Measurements from ENCODE around the gene TICAM2.
A peak's percentile ranks its signal among the peaks of the same experiment; 100 is the strongest.

Gene TICAM2

GRCh38 chr5:115549154-115549553, 53.1 kb downstream of the TICAM2 start:
- no peak overlapping the region for H3K27ac Mint-ChIP-seq
- CTCF ChIA-PET: no interaction called here

GRCh38 chr5:115548683-115549082, 53.6 kb downstream of the TICAM2 start:
- Mint-ChIP-seq H3K9me3 (peaks cover 9% of the 10 kb centered on the region), H3K27ac (no peak overlapping the region), H3K4me1 (peaks cover 7% of the 10 kb centered on the region), H3K36me3 (peaks cover 13% of the 10 kb centered on the region), H3K27me3 (peaks cover 17% of the 10 kb centered on the region), H3K4me3 (no peak overlapping the region)
- CTCF ChIA-PET: no interaction called here
- DNase-seq: no peak

More at GRCh38 chr5:115549154-115549553, 53.1 kb downstream of the TICAM2 start:
- Mint-ChIP-seq H3K4me1 (peaks cover 7% of the 10 kb centered on the region), H3K36me3 (peaks cover 9% of the 10 kb centered on the region), H3K27me3 (peaks cover 17% of the 10 kb centered on the region), H3K9me3 (peaks cover 9% of the 10 kb centered on the region), H3K4me3 (no peak overlapping the region)
- no peak for DNase-seq

- H3K36me3 Mint-ChIP-seq: peaks cover 40% of the 10 kb centered on the region
- H3K27ac Mint-ChIP-seq: peak overlapping the region; percentile 99
- DNase-seq: no peak
- H3K9me3 Mint-ChIP-seq: peaks cover 9% of the 10 kb centered on the region
- peaks cover 37% of the 10 kb centered on the region for H3K4me1 Mint-ChIP-seq
- CTCF ChIA-PET: interaction anchor here (0.9 to 2.0 kb wide), 2 partner anchors 9 to 29 kb away, joined by 3 to 8 read pairs; no protein-coding TSS in a partner anchor
- H3K27me3 Mint-ChIP-seq: no peaks in the 10 kb centered on the region
- H3K4me3 Mint-ChIP-seq: peak overlapping the region; percentile 91
Measured at GRCh38 chr5:115545351-115545882, 56.9 kb downstream of the TICAM2 start.

- Mint-ChIP-seq H3K9me3 (peaks cover 9% of the 10 kb centered on the region), H3K4me3 (peak within 1 kb of the TSS; percentile 91), H3K27me3 (no peaks in the 10 kb centered on the region), H3K36me3 (peaks cover 47% of the 10 kb centered on the region), H3K4me1 (peaks cover 44% of the 10 kb centered on the region), H3K27ac (peak within 1 kb of the TSS; percentile 99)
- CTCF ChIA-PET: interaction anchor here (0.9 to 2.0 kb wide), 2 partner anchors 10 to 30 kb away, joined by 3 to 8 read pairs; no protein-coding TSS in a partner anchor
- DNase-seq: peak; percentile 97
Measured at GRCh38 chr5:115544436-115545350, 57.6 kb downstream of the TICAM2 start, which contains the start of gene FEM1C. Gene FEM1C (minus strand): TSS chr5:115544775. CDS start chr5:115543493, 1,282 bp downstream.

GRCh38 chr5:115544043-115544435, 58.2 kb downstream of the TICAM2 start:
- Mint-ChIP-seq H3K4me3 (peak overlapping the region; percentile 91), H3K4me1 (peaks cover 51% of the 10 kb centered on the region), H3K27ac (peak overlapping the region; percentile 99), H3K36me3 (peaks cover 53% of the 10 kb centered on the region), H3K9me3 (peaks cover 9% of the 10 kb centered on the region), H3K27me3 (no peaks in the 10 kb centered on the region)
- peak; percentile 70 for DNase-seq
- CTCF ChIA-PET: interaction anchor here (0.8 to 1.6 kb wide), 3 partner anchors 7 to 83 kb away, joined by 3 to 5 read pairs (median 3); no protein-coding TSS in a partner anchor

GRCh38 chr5:115543365-115544042, 58.8 kb downstream of the TICAM2 start:
- peaks cover 59% of the 10 kb centered on the region for H3K36me3 Mint-ChIP-seq
- H3K9me3 Mint-ChIP-seq: peaks cover 9% of the 10 kb centered on the region
- H3K4me3 Mint-ChIP-seq: peak overlapping the region; percentile 91
- H3K27ac Mint-ChIP-seq: peak overlapping the region; percentile 99
- H3K4me1 Mint-ChIP-seq: peaks cover 55% of the 10 kb centered on the region
- CTCF ChIA-PET: interaction anchor here (0.8 to 1.6 kb wide), 3 partner anchors 8 to 82 kb away, joined by 3 to 5 read pairs (median 3); no protein-coding TSS in a partner anchor
- peak; percentile 69 for DNase-seq
- no peaks in the 10 kb centered on the region for H3K27me3 Mint-ChIP-seq

GRCh38 chr5:115542651-115543364, 59.5 kb downstream of the TICAM2 start:
- Mint-ChIP-seq H3K36me3 (peaks cover 64% of the 10 kb centered on the region), H3K4me3 (peak overlapping the region; percentile 91), H3K9me3 (peaks cover 9% of the 10 kb centered on the region), H3K27ac (peak overlapping the region; percentile 99), H3K27me3 (no peaks in the 10 kb centered on the region), H3K4me1 (peaks cover 61% of the 10 kb centered on the region)
- DNase-seq: no peak
- CTCF ChIA-PET: interaction anchor here (1.3 to 1.6 kb wide), 2 partner anchors 9 to 32 kb away, joined by 3 to 5 read pairs; no protein-coding TSS in a partner anchor

- no peak for DNase-seq
- Mint-ChIP-seq H3K27me3 (no peaks in the 10 kb centered on the region), H3K4me3 (peak overlapping the region; percentile 91), H3K36me3 (peaks cover 68% of the 10 kb centered on the region), H3K9me3 (peaks cover 9% of the 10 kb centered on the region), H3K4me1 (peaks cover 64% of the 10 kb centered on the region), H3K27ac (no peak overlapping the region)
- CTCF ChIA-PET: no interaction called here
Measured at GRCh38 chr5:115542086-115542485, 60.2 kb downstream of the TICAM2 start.

GRCh38 chr5:115541611-115542010, 60.7 kb downstream of the TICAM2 start:
- Mint-ChIP-seq H3K9me3 (peaks cover 9% of the 10 kb centered on the region), H3K4me3 (peak overlapping the region; percentile 91), H3K36me3 (peaks cover 71% of the 10 kb centered on the region), H3K27me3 (no peaks in the 10 kb centered on the region), H3K27ac (no peak overlapping the region), H3K4me1 (peaks cover 69% of the 10 kb centered on the region)
- no peak for DNase-seq
- CTCF ChIA-PET: no interaction called here

- no peak for DNase-seq
- H3K27me3 Mint-ChIP-seq: no peaks in the 10 kb centered on the region
- CTCF ChIA-PET: no interaction called here
- peaks cover 66% of the 10 kb centered on the region for H3K36me3 Mint-ChIP-seq
- H3K9me3 Mint-ChIP-seq: no peaks in the 10 kb centered on the region
- no peak overlapping the region for H3K27ac Mint-ChIP-seq
- peaks cover 64% of the 10 kb centered on the region for H3K4me1 Mint-ChIP-seq
- no peak overlapping the region for H3K4me3 Mint-ChIP-seq
Measured at GRCh38 chr5:115535479-115536035, 66.7 kb downstream of the TICAM2 start.

GRCh38 chr5:115532517-115532916, 69.8 kb downstream of the TICAM2 start:
- H3K36me3 Mint-ChIP-seq: peaks cover 57% of the 10 kb centered on the region
- no peaks in the 10 kb centered on the region for H3K27me3 Mint-ChIP-seq
- no peaks in the 10 kb centered on the region for H3K9me3 Mint-ChIP-seq
- H3K4me3 Mint-ChIP-seq: no peak overlapping the region
- CTCF ChIA-PET: no interaction called here
- peaks cover 46% of the 10 kb centered on the region for H3K4me1 Mint-ChIP-seq
- no peak overlapping the region for H3K27ac Mint-ChIP-seq
- DNase-seq: no peak

GRCh38 chr5:115531787-115532367, 70.4 kb downstream of the TICAM2 start:
- Mint-ChIP-seq H3K27ac (no peak overlapping the region), H3K4me3 (no peak overlapping the region), H3K27me3 (no peaks in the 10 kb centered on the region), H3K9me3 (no peaks in the 10 kb centered on the region), H3K4me1 (peaks cover 40% of the 10 kb centered on the region), H3K36me3 (peaks cover 53% of the 10 kb centered on the region)
- no peak for DNase-seq
- CTCF ChIA-PET: no interaction called here

GRCh38 chr5:115531380-115531779, 70.9 kb downstream of the TICAM2 start:
- Mint-ChIP-seq H3K27ac (no peak overlapping the region), H3K4me3 (no peak overlapping the region), H3K27me3 (no peaks in the 10 kb centered on the region), H3K4me1 (peaks cover 35% of the 10 kb centered on the region), H3K36me3 (peaks cover 51% of the 10 kb centered on the region), H3K9me3 (no peaks in the 10 kb centered on the region)
- CTCF ChIA-PET: no interaction called here
- DNase-seq: no peak

Measured in activated naive CD4-positive, alpha-beta T cell treated with anti-CD3 and anti-CD28 coated beads, Interleukin-2, amount 10 ng/mL, durations not matched to agents 7 days and 5 days (primary cell).